Psoas muscle (tissue), 8 donors: ENCODE measurements around the gene RIBC2. TPM values are rescaled to one million over a fixed set of nuclear protein-coding genes. Genes with fewer than 3 reads are reported as not detected.
A peak's percentile ranks its signal among the peaks of the same experiment; 100 is the strongest.
"Not testable (repeated sequence)": the region's sequence is repeated elsewhere in the genome, so short reads cannot be mapped to it uniquely, and the experiment has no call there.

ENCODE experiments used
- ATAC-seq, 4 donors: fragments of 200-7000 bp; cut with Tn5 transposase; one replicate each; pipeline ENCODE4 v1.9.1; 2020; ENCODE audit warnings: moderate library complexity in 3 of 4, mild to moderate bottlenecking in 2 of 4
- DNase-seq, 2 donors: peaks; one replicate each; pipeline ENCODE4 v3.0.0-alpha.2; 2020
- H3K27ac ChIP-seq: fragments of 200-600 bp; one replicate; pipeline ENCODE4 v1.8.0; 2022
- H3K27me3 ChIP-seq, 3 donors: fragments of 200-600 bp in 1 of 3; one replicate each; pipeline versions ENCODE4 v1.6.1 to v1.8.0; 2013 to 2022; ENCODE audit warnings: low read length in 2 of 3, mild to moderate bottlenecking in 2 of 3, moderate library complexity in 1 of 3; ENCODE audit not compliant: insufficient read depth in 3 of 3
- H3K36me3 ChIP-seq, 2 donors: fragments of 200-600 bp in 1 of 2; one replicate each; pipeline versions ENCODE4 v1.6.1 to v1.8.0; 2013 to 2022; ENCODE audit warnings: low read depth in 1 of 2, mild to moderate bottlenecking in 1 of 2, moderate library complexity in 1 of 2; ENCODE audit not compliant: insufficient read depth in 1 of 2
- H3K4me1 ChIP-seq: fragments of 200-600 bp; one replicate; pipeline ENCODE4 v1.8.0; 2022
- H3K4me3 ChIP-seq: fragments of 200-600 bp; one replicate; pipeline ENCODE4 v1.8.0; 2022; ENCODE audit warnings: mild to moderate bottlenecking
- H3K9me3 ChIP-seq: fragments of 200-600 bp; one replicate; pipeline ENCODE4 v1.8.0; 2022
- CTCF ChIP-seq: fragments of 200-600 bp; IDR thresholded peaks from one replicate; pipeline ENCODE4 v1.8.0; 2022; ENCODE audit warnings: antibody characterized with exemption
- WGBS, 3 donors: extraction: QIAGEN DNeasy Blood & Tissue Kit; methylation state at CpG; one replicate each; pipeline versions ENCODE4 v1.1.6 to v1.1.7; 2013; 5-methylcytosine and 5-hydroxymethylcytosine counted together
- intact Hi-C, 2 donors: fragments of 100-400 bp; cut with DNase I; formaldehyde crosslinking; loops; one replicate each; pipeline versions ENCODE4 v1.11.0 to v1.14.2; 2022
- polyA plus RNA-seq, 3 donors: library from polyadenylated mRNA; stranded (reverse); fragments of 200-250 nt; gene quantifications; one replicate each; pipeline ENCODE4 v1.2.3, GENCODE V29; 2013
- total RNA-seq, 4 donors: library from RNA; stranded (reverse); fragmentation: NEBNext Ultra II Directional in 2 of 4; extraction: Animal tissue kit (Norgen Biotek cat#: 25700) in 2 of 4; gene quantifications; one replicate each; pipeline versions ENCODE4 v1.2.1 to v1.2.4, GENCODE V29; 2021 to 2023
- donor health status: healthy with polysubstance abuse.
- donor health status: DM: no; HTN: no; CAD: no; lungs with moderate emphysema.
- donor health status: Bipolar disorder and iron deficiency.
- donor health status: healthy.
- donor health status: DM: yes; HTN: yes; CAD: no.
- donor health status: DM: no; HTN: no; CAD: no.
- donor health status: DM: no; HTN: no; CAD: no.
- donor health status: DM: yes; HTN: yes; CAD: no.

Gene RIBC2
- total and polyA plus RNA-seq, 7 donors: 0.04 TPM; not detected in 6

GRCh38 chr22:45435544-45436139 lies 22.1 kb downstream of the RIBC2 start:
- peak; percentile 97 for TF ChIP-seq CTCF
- Histone ChIP-seq H3K27me3 (no peaks in the 10 kb centered on the region), H3K9me3 (no peaks in the 10 kb centered on the region), H3K4me1 (no peaks in the 10 kb centered on the region), H3K36me3 (no peaks in the 10 kb centered on the region), H3K4me3 (peak overlapping the region; percentile 33), H3K27ac (no peak overlapping the region)
- intact Hi-C loops: loop anchor here (1.0 to 5.0 kb wide), 3 partner anchors 98 to 167 kb away; no protein-coding TSS in a partner anchor
- ATAC-seq (peak; percentile 93 to 99 (median 96)), DNase-seq (peak; percentile 87 to 91)
- 3 to 7% (median 5%) methylated on average over 20 of the region's 20 CpGs for WGBS, 3 donors

GRCh38 chr22:45436871-45437517 lies 23.5 kb downstream of the RIBC2 start:
- H3K27me3 ChIP-seq, H3K4me1 ChIP-seq, ATAC-seq, H3K36me3 ChIP-seq, H3K27ac ChIP-seq, H3K9me3 ChIP-seq, DNase-seq, H3K4me3 ChIP-seq: not testable (repeated sequence)
- 80 to 96% (median 85%) methylated on average over 28 to 34 of the region's 34 CpGs for WGBS, 3 donors
- intact Hi-C loops: loop anchor here in 1 of 2 donors (5.0 kb wide), 1 partner anchor 100 kb away; no protein-coding TSS in a partner anchor

GRCh38 chr22:45438336-45438735 lies 24.8 kb downstream of the RIBC2 start:
- H3K4me3 ChIP-seq: no peak overlapping the region
- H3K36me3 ChIP-seq: no peaks in the 10 kb centered on the region
- TF ChIP-seq CTCF: no peak
- intact Hi-C loops: loop anchor here in 1 of 2 donors (5.0 kb wide), 1 partner anchor 101 kb away; no protein-coding TSS in a partner anchor
- H3K9me3 ChIP-seq: no peaks in the 10 kb centered on the region
- ATAC-seq: no peak
- no peaks in the 10 kb centered on the region for H3K4me1 ChIP-seq
- no peaks in the 10 kb centered on the region for H3K27me3 ChIP-seq
- DNase-seq: no peak
- no peak overlapping the region for H3K27ac ChIP-seq

GRCh38 chr22:45440688-45441087 lies 27.2 kb downstream of the RIBC2 start:
- peak in 1 of 2 donors; percentile 26 for DNase-seq
- ATAC-seq, H3K4me3 ChIP-seq, H3K27me3 ChIP-seq, H3K27ac ChIP-seq, H3K36me3 ChIP-seq, H3K9me3 ChIP-seq, H3K4me1 ChIP-seq: not testable (repeated sequence)
- WGBS, 3 donors: 68 to 77% (median 69%) methylated on average over 13 of the region's 13 CpGs
- intact Hi-C loops: loop anchor here (2.0 to 5.0 kb wide), 3 partner anchors 67 to 112 kb away; no protein-coding TSS in a partner anchor

GRCh38 chr22:45441138-45441537 lies 27.6 kb downstream of the RIBC2 start:
- H3K9me3 ChIP-seq: no peaks in the 10 kb centered on the region
- 32 to 39% (median 35%) methylated on average over 10 of the region's 10 CpGs for WGBS, 3 donors
- TF ChIP-seq CTCF: peak; percentile 67
- no peaks in the 10 kb centered on the region for H3K36me3 ChIP-seq
- no peaks in the 10 kb centered on the region for H3K4me1 ChIP-seq
- peak; percentile 46 to 71 for DNase-seq
- peak; percentile 71 to 76 (median 74) for ATAC-seq
- no peaks in the 10 kb centered on the region for H3K27me3 ChIP-seq
- no peak overlapping the region for H3K4me3 ChIP-seq
- no peak overlapping the region for H3K27ac ChIP-seq
- intact Hi-C loops: loop anchor here (2.0 to 5.0 kb wide), 3 partner anchors 66 to 112 kb away; no protein-coding TSS in a partner anchor
